Neural cell (in vitro differentiated cells): ENCODE data around the gene VHLL.

Experiments used
- EZH2 ChIP-seq: fragments of 200-600, 300-800 bp; shearing (Covaris generic), sonication (generic); IDR thresholded peaks from 2 replicates; pipeline ENCODE4 v1.6.1; 2014; ENCODE audit warnings: antibody characterized with exemption, low read length, borderline replicate concordance, mild to moderate bottlenecking; ENCODE audit not compliant: insufficient read depth, poor library complexity, severe bottlenecking
- POLR2AphosphoS5 ChIP-seq: IDR thresholded peaks from 2 replicates; pipeline ENCODE4 v1.6.1; 2012
- RAD21 ChIP-seq: fragments of 450-650 bp; conservative IDR thresholded peaks from 2 replicates; pipeline ENCODE4 v1.6.1; 2014; ENCODE audit warnings: antibody characterized with exemption, mild to moderate bottlenecking, moderate library complexity
- TF ChIP-seq, protein P1 (sequence below): fragments of 450-650 bp; IDR thresholded peaks from 2 replicates; pipeline ENCODE4 v1.5.1; 2014; ENCODE audit warnings: antibody characterized with exemption, mild to moderate bottlenecking, moderate library complexity; ENCODE audit not compliant: poor library complexity, severe bottlenecking

DNA sequence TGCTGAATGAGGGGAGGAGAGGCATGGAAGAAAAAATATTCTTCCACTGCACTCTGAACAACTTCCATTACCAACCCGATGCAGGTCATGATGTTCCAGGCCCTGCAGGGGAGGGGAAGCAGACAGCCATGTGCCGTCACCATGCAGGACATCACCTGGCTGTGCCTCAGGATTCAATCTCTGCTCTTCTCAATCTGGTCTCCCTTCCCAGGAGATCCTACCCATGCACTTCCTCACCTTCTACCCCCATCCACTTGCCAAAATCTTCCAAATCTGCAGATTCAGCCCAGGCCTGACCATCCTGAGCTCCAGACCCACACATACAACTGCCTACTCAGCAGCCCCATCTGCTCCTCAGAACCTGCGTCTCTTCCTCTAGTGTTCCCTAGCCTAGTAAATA is 45.5 kb downstream of the VHLL start:
- TF ChIP-seq, protein P1, sequence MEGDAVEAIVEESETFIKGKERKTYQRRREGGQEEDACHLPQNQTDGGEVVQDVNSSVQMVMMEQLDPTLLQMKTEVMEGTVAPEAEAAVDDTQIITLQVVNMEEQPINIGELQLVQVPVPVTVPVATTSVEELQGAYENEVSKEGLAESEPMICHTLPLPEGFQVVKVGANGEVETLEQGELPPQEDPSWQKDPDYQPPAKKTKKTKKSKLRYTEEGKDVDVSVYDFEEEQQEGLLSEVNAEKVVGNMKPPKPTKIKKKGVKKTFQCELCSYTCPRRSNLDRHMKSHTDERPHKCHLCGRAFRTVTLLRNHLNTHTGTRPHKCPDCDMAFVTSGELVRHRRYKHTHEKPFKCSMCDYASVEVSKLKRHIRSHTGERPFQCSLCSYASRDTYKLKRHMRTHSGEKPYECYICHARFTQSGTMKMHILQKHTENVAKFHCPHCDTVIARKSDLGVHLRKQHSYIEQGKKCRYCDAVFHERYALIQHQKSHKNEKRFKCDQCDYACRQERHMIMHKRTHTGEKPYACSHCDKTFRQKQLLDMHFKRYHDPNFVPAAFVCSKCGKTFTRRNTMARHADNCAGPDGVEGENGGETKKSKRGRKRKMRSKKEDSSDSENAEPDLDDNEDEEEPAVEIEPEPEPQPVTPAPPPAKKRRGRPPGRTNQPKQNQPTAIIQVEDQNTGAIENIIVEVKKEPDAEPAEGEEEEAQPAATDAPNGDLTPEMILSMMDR, result no peak
- TF ChIP-seq EZH2 (no peak), RAD21 (no peak), POLR2AphosphoS5 (no peak)
